22Rv1 (cell line): ENCODE data around the gene HSPB7.

Experiments used
- ZFX ChIP-seq: fragments of 450-650 bp; IDR thresholded peaks from 2 replicates; pipeline ENCODE4 v1.6.1; 2017; ENCODE audit warnings: antibody characterized with exemption, borderline replicate concordance
- TF ChIP-seq, protein P1 (sequence below): fragments of 450-650 bp; IDR thresholded peaks from 2 replicates; pipeline ENCODE4 v1.5.1; 2017; ENCODE audit warnings: mild to moderate bottlenecking

DNA sequence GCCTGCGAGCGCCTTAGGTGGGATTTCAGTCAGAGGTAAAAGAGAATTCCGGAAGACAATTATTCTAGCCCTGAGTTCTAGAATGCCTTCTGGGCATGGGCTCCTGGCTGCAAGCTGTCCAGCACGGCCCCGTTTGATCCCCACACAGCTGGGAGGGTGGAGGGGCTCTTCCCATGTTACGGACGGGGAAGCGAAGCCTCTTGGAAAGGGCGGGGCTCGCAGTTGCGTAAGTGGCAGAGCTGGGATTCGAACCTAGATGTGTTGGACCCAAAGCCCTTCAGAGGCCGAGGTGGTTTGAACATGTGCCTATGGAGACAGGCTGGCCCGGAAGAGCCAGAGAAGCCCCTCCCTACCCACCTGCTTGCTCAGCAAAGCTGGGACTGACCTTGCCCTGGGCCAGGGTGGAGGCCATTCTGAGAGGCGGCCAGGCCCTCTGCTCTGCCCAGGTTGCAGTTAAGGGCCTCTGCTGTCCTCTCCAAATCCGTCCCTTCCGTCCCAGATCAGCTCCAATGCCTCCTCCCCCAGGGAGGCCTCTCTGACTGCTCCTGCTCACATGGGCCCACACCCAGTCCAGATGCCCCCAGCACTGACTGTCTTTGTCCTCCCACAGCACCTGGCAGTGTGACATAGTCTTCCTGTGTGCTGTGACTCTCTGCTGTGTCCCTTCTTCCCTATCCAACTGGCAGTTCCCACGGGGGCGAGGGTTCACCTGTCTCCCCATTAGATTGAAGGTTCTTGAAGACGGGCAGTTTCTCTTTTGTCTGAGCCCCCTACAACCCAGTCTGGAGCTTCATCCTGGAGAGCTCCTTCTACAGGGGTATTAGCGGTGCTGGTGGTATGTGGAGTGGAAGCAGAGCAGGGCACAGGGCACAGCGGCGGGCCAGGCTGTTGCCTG lies 1.2 kb upstream of the HSPB7 start:
- TF ChIP-seq, protein P1, sequence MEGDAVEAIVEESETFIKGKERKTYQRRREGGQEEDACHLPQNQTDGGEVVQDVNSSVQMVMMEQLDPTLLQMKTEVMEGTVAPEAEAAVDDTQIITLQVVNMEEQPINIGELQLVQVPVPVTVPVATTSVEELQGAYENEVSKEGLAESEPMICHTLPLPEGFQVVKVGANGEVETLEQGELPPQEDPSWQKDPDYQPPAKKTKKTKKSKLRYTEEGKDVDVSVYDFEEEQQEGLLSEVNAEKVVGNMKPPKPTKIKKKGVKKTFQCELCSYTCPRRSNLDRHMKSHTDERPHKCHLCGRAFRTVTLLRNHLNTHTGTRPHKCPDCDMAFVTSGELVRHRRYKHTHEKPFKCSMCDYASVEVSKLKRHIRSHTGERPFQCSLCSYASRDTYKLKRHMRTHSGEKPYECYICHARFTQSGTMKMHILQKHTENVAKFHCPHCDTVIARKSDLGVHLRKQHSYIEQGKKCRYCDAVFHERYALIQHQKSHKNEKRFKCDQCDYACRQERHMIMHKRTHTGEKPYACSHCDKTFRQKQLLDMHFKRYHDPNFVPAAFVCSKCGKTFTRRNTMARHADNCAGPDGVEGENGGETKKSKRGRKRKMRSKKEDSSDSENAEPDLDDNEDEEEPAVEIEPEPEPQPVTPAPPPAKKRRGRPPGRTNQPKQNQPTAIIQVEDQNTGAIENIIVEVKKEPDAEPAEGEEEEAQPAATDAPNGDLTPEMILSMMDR: no peak
- no peak for TF ChIP-seq ZFX
